Stimulated activated naive CD4-positive, alpha-beta T cell (primary cell): ENCODE results near the gene ZC3HAV1.
"Not testable (repeated sequence)": the region's sequence is repeated elsewhere in the genome, so short reads cannot be mapped to it uniquely, and the experiment has no call there.

Source experiments
- DNase-seq, 6 experiments: peaks; one replicate each; lab custom pipeline; 2025; lab: John Stamatoyannopoulos, UW

The ZC3HAV1 gene

DNA sequence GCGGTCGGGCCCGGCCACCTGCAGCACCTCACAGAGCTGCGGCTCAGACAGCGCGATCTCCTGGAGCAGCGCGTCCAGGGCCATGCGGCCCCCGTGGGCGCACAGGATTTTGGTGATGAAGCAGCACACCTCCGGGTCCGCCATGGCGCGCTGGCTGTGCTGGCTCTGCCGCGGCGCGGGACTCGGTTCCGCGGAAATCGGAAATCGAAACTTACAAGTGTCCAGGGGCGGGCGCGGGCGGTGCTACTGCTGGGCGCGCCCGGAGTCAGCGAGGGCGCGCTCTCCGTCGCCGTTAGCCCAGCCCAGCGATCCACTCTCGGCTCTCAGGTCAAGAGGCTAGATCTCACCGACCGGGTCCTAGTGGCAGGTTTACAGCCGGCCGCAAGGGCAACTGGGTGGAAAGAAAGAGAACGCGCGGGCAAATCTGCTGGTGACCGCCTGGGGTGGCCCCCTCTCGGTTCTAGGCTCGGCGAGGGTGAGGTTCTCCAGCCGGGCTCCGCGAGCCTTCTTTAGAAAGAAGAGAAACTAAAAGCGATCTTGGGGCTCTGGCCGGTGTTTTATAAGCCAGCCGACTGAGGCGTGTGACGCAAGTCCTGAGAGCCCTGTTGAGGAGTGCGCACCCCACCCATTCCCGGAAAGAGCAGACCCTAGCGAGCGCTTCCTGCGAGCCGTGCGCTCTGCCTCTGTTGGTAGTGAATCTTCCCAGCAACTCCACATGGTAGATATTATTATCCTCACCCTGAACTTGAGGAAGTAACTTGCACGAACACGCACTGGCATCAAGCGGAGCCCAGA, at the start of gene ZC3HAV1:
TSS of gene ZC3HAV1 (minus strand) at position 533 of the 795 bp plus-strand sequence. CDS start at position 144, 389 bp downstream.
- peak; percentile 77 to 92 (median 90) for DNase-seq

DNA sequence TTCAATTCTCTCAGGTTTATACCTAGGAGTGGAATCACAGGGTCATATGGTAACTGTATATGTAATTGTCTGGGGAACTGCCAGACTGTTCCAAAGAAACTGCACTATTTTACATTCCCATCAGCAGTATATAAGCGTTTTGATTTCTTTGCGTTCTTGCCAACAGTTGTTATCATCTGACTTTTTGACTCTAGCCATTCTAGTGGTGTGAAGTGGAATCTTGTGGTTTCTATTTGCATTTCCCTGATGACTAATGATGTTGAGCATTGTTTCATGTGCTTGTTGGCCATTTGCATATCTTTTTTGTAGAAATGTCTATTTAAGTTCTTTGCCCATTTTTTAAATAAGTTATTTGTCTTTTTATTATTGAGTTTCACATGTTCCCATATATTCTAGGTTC, 44.3 kb upstream of the ZC3HAV1 start:
- DNase-seq, result no peak

DNA sequence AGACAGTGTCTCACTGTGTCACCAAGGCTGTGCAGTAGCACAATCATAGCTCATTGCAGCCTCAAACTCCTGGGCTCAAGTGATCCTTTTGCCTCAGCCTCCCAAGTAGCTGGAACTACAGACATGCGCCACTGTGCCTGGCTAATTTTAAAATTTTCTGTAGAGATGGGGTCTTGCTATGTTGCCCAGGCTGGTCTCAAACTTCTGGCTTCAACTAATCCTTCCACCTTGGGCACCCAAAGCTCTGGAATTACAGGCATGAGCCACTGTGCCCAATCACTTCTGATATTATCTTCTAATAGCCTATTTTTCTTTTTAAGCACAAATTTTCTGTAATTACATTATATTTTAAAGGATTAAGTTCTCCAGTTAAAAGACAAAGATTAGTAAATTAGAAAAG, 42.6 kb upstream of the ZC3HAV1 start:
- DNase-seq, result no peak

DNA sequence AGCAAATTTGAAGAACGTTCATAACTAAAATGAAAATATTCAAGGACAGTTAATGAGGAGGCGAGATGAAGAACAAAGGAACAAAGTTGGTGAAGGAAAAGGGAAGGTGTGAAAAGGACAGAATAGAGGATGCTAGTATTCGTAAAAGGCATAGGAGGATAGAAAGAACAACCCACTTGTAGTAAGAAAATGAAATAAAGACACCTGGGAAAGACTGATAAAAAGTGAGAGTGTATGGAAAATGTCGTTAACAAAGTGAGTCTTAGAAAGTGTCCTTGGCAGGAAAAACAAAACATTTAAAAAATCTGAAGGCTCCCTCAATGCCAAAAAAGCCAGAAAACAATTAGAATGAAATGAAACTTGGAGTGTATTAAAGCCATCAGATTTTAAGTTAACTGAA, 29.6 kb upstream of the ZC3HAV1 start:
- no peak for DNase-seq

DNA sequence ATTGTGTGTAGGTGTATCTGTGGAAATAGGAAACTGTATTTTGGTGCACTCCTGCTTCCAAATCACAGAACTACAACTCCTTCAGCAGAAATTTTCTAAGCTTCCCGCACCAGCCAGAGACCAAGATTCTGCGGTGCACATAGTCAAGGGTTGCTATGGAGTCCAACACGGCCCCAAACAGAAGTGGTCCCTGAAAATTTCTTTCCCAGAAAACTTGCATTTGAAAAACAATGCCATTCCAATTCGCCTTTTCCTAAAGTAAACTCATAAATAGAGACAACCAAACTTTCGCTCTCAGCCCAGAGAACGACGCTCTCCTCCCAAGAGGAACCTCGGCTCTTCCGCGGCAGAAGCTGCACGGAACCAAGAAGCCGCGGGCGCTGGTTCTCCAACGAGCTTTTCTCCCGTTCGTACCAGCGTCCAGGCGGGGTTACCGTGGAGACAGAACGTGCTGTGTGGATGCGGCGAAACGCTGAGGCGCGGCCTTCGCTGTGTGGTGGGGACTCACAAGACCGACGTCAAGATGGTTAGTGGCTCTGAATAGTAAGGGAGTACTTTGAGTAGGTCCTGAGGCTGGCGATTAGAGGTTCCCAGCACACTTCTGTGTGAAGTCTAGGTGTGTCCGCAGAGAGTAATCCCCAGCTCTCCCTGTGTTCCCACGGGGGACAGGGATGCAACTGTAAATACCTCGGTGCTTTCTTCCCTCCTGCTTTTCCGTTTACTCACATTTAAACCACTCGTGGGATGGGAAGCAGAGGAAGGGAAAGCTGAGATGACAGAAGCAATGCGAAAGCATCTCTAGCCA, 24.0 kb upstream of the ZC3HAV1 start:
- peak; percentile 71 to 85 (median 76) for DNase-seq

DNA sequence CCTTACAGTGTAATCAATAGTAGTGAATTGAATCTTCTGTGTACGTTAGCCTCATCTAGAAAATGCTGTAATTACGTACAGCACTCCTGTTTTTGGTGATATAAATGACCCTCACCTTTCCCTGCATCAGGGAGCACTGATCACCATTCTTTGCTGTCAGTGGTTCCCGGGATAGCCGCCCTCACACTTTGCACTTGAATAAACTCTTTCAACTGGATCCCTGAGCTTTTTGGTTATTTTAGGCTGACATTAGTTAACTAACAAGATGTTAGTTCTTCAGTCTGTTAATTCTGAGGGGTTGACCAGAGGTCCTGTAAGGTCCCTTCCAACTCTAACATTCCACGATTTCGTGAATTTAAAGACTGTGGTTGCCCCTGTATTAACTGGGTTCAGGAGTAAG, 23.4 kb upstream of the ZC3HAV1 start:
- DNase-seq, result no peak

DNA sequence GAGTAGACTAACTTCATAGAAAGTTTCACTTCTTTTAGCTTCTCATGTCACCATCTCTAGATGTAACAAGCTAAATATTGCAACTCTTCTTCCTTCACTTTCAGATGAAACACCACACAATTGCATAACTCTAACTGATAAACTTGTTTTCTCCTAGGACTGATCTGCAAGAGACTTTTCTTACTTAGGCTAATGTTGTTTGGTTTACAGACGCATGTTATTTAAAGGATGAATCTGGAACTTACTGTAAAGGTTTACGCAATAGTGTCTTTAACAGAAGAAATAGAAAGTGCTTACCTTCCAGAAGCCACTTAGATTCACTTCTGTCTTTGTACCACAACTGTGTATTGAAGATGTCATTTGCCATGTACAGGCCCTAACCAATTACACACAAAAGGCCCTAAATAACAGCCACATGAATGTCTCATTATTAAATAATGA, 22.1 kb upstream of the ZC3HAV1 start:
- no peak for DNase-seq

DNA sequence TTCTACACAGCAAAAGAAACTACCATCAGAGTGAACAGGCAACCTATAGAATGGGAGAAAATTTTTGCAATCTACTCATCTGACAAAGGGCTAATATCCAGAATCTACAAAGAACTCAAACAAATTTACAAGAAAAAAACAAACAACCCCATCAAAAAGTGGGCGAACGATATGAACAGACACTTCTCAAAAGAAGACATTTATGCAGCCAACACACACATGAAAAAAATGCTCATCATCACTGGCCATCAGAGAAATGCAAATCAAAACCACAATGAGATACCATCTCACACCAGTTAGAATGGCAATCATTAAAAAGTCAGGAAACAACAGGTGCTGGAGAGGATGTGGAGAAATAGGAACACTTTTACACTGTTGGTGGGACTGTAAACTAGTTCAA, 20.3 kb upstream of the ZC3HAV1 start:
- DNase-seq, result not testable (repeated sequence)

DNA sequence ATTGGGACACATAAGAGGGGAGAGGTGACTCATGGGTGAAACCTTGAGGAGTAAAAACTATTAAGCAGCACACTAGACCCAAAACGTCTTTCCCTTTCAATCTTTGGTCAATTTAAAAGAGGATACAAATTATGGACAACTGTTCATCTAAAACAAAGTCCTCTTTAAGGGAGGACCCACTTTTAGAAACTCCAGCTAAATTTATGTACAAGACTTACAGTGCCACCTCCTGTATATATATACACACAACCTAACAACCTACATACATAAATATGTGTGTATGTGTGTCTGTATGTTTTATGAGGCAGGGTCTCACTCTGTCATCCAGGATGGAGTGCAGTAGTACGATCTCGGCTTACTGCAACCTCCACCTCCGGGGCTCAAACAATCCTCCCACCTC, 18.1 kb upstream of the ZC3HAV1 start:
- peak in 2 of 6 experiments; percentile 24 to 34 for DNase-seq

DNA sequence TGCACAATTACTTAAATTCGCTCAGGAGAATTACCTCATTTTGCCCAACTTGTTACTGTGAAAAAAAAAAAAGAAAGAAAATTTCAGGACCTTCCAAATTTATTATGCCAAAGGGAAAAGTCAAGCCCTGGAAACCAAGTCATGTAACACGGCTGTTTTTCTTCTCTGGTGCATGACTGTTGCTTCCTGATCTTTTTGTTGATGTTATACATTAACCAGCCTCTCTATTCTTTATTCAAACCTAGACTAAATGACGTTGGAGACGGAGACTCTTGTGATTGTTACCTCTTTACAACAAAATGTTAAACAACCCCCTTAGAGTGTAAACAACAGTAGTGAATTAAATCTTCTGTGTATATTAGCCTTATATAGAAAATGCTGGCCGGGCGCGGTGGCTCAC, 16.1 kb upstream of the ZC3HAV1 start:
- DNase-seq, result no peak

DNA sequence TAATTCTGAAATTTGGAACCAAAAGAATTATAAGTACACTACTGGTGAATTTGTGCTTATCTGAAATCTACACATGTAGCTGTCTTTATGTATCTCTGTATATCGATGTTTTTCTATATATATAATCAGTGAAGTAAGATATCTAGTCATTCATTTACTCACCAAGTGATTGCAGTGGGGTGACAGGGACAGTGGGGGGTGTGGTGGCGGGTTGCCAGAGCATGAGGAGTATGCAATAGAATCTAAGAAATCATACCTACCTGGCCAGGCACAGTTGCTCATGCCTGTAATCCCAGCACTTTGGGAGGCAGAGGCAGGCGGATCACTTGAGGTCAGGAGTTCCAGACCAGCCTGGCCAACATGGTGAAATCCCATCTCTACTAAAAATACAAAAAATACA, 15.5 kb upstream of the ZC3HAV1 start:
- not testable (repeated sequence) for DNase-seq

DNA sequence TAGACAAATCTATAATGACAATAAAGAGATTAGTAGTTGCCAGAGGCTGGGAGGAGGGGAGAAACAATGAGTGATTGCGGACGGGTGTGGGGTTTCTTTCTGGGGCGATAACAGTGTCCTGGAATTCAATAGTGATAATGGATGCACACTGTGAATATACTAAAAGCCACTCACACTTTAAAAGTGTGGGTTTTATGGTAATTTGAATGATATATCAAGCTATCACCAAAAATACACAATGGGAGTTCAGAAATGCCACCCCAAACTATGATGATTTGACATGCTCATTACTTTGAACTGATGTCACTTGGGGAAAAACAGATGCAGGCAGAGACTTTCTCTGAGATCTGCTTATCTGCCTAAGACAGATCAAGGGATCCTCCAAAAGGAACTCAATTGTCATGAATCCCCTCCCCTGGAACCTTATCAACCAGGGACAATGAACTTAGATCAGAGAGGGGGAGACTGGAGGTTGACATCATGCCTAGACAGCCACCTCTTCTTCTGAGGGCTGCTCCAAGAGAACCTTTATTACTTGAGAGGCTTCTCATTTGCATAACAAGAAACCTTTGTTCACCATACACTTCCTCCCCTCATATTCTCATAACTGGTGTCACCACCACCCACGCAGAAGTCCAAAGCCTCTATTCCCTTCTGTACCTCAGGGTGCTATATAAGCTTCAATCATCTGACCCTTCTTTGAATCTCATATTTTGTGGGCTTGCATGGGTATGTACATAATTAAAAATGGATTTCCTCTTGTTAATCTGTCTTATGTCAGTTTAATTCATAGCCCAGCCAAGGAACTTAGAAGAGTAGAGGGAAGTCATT, 14.8 kb upstream of the ZC3HAV1 start:
- no peak for DNase-seq

DNA sequence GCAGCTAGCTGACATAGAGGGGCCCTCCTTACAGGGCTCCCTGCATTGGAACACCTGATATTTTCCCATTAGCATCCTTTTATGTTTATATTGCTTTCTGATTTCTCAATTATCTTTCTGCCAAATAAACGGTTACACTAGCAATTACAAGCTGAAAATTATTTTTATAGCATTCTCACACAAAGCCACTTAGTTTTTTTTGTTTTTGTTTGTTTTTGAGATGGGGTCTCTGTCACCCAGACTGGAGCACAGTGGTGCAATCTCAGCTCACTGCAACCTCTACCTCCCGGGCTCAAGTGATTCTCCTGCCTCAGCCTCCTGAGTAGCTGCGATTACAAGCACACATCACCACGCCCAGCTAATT, 9.9 kb upstream of the ZC3HAV1 start:
- no peak for DNase-seq

DNA sequence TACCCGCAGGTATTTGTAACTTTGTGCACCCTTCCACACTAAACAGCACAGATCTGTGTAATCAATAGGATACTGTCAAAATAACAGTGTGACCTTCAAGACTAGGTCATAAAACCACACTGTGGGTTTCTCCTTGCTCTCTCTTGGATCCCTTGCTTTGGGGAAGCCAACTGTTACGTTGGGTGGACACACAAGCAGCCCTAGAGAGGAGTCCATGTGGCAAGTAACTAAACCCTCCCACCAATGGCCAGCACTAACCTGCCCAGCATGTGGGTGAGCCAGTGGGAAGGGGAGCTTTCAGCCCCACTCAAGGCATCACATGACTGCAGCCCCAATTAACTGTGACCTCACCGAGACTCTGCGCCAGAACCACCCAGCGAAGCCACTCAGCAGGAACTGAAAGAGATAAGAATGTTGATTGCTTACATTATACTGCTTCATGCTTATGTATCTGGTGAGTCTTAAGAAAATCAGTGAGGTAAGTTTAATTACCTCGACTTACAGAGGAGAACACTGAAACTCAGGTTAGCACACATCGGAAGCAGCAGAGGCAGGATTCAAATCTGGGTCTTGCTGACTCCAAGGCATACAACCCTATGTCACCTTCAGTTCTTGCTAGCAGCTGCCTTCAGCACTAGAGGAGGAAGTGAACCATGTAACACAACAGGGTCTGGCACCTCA, 9.4 kb upstream of the ZC3HAV1 start:
- DNase-seq, result peak in 2 of 6 experiments; percentile 10 to 51

DNA sequence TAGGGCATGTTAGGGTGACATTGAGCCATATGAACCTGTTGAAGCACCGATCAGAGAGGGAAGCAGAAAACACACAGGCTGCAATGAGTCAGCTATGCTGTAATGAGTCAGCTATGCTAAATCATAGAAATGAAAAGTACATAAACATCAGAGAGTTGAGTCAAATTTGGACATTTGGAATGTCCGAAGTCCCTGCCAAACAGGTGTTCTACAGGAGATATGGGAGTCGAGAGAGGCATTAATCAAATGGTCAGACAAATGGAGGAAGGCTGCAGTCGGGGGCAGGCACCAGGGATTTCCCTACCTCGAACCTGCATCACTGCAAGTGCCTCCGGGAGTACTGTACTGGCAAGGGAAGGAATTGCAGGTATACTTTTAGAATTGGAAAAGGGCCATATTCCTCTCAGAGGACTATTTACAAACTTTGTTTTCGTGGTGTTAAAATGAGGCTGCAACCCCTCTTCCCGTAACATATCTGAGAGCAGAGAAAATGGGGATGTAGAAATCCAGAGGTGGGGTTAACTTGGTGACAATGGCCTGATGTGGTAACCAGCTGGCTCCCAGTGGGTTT, 8.8 kb upstream of the ZC3HAV1 start:
- DNase-seq, result no peak

DNA sequence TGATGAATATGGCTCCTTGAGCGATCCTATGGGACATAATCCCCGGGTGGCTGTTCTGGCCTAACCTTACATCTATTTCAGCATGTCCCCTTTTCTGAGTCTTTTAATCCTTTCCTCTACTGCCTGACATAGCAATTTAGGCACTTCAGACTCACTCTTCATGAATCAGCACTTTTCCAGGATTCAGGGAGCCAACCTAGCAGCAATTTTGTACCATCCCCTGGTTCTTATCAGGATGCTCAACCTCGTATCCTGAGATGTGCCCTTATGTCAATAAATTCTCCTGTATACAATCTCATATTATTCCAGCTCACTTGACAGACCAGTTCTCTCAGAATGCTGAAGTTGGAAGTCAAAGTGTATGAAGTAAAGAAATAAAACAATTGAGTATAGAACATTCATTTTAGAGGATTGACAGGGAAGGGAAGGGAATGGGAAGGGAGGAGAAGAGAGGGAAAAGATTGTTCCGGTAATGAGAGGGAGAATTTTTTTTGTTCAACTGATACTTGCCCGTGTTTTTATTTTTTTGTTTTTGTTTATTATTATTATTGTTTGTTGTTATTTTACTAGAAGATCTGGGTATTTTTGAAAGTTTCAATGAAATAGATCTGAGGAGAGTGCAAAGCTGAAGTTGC, 8.2 kb upstream of the ZC3HAV1 start:
- DNase-seq, result no peak

DNA sequence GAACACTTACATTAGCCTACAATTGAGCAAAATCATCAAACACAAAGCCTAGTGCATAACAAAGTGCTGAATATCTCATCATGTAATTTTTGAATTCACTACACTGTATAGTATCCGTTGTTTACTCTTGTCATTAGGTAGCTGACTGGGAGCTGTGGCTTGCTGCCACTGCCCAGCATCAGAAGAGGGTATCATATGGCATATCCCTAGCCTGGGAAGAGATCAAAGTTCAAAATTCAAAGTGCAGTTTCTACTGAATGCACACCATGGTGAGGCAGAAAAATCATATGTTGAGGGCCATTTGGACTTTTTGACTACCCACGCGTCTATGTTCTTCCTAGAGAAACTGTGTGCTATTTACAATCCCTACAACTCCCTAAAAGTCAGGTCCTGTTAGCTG, 7.5 kb upstream of the ZC3HAV1 start:
- no peak for DNase-seq

DNA sequence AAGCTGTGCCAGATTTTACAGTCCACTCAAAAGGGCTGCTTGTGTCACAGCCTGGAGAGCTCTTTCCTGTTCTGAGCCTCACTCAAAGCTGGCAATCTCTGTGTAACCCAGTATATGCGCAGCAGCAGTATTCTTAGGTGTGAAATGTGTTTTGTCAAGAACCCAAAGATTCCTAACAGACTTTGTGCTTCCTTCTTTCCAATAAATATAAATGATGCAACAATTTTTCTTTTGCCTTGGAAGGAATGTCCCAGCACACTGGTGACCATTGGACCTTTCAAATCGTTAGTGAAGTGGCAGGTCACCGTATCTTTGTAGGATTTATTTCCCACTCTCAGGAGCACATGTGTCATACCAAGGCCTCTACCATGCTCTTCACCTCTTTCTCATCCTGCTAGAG, 5.6 kb upstream of the ZC3HAV1 start:
- no peak for DNase-seq

DNA sequence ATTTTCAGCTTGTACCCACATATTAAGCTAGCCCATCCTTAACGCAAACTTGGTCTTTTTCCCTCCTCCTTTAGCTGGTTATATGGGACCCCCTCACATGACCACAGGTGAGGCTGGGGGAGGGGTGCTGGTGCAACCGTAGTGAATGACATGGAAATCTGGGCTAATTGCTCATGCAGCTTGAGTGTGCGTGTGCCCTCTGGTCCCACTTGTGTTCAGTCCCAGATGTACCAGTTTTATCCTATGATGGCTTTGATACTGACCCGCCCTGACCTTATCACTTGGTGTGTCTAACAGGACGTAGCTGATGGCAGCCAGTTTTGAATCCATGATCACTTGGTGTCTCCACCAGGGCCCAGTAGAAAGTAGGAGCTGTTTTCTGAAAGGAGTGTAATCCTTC, 5.1 kb upstream of the ZC3HAV1 start:
- no peak for DNase-seq

DNA sequence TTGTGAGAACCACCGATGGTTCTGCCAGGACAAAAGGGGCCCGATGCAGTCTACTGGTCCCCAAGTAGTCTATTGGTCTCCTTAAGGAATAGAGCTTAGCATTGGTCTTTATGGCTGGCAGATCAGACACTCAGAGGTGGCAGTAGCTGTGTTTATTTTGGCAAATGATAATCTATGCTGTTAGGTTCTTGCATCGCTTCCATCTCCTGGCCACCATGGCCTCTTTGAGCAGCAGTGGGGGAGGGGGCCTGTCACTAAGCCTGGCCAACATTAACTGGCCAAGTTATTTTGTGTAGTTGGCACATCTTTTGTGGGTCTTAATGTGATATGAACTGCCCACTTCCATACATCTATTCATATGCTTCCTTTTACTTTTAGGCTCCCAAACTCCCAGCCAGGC, 4.5 kb upstream of the ZC3HAV1 start:
- DNase-seq, result no peak

DNA sequence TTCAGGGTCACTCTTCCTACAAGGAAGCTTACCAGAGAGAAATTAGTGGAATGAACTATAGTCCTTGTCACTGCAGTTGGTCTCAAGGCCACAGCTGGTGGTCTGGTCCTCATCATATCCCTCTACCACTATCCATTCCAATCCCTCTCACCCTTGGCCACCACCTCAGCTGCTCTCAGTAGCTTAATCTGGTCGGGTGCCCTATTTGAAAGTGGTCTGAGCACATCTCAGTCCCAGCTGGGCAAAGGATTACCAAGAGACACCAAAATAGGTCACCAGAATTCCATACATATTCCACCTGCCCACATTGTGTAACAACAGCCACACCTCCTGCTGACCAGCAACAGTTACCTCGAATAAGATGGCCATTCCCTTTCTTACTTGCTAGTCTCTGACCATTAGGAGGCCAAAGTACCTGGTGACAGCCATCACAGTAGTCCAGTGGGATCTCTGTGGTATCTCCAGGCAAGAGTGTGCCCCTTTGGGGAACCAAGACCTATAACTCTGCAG, 3.3 kb upstream of the ZC3HAV1 start:
- DNase-seq, result no peak
